ENCODE results near the gene PTGER1. TPM values are rescaled to one million over a fixed set of nuclear protein-coding genes. Genes with fewer than 3 reads are reported as not detected.

The PTGER1 gene
- total and polyA plus RNA-seq, 9 of the 15 experiments (the other 6 are each of a cell fraction or from before 2014, with no cell fraction given) = 0.06 to 0.36 (median 0.31) TPM; not detected in 5

DNA sequence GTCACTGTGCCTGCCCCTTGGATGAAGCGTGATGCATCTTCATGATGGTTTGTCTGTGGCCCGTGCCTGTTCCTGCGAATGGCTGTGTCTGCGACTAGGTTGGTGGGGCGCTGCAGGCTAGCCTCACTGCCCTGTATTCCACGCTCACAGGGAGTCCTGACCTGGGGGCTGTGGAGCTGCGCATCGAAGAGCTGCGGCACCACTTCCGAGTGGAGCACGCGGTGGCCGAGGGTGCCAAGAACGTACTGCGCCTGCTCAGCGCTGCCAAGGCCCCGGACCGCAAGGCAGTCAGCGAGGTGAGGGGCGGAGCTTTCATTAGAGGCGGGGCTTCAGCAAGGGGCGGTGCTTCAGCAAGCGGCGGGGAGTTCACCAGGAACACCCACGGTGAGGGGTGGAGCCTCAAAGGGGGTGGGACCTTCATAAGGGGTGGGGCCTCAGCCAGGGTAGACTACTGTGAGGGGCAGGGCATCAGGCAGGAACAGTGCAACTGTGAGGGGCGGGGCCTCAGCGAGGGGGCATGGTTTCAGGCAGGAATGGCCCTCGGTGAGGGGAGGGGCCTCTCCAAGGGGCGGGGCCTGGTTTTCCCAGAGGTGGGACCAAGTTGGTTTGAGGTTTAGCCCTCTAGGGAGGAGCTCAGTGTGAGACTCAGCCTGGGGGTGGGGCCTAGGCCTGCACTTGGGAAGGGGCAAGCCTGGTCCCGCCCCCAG, 24.8 kb downstream of the PTGER1 start (continued):
- TF ChIP-seq, protein P1, sequence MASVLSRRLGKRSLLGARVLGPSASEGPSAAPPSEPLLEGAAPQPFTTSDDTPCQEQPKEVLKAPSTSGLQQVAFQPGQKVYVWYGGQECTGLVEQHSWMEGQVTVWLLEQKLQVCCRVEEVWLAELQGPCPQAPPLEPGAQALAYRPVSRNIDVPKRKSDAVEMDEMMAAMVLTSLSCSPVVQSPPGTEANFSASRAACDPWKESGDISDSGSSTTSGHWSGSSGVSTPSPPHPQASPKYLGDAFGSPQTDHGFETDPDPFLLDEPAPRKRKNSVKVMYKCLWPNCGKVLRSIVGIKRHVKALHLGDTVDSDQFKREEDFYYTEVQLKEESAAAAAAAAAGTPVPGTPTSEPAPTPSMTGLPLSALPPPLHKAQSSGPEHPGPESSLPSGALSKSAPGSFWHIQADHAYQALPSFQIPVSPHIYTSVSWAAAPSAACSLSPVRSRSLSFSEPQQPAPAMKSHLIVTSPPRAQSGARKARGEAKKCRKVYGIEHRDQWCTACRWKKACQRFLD (CRISPR knock-in tag; IDR thresholded peaks at IDR 0.05) = peak; percentile 72
- TF ChIP-seq MYC (IDR thresholded peaks at IDR 0.05; ENCODE audit: low read depth, low read length) (peak; percentile 68), MYC (CRISPR knock-in tag; IDR thresholded peaks at IDR 0.05; ENCODE audit: borderline replicate concordance, low read depth) (no peak), NCOA1 (IDR thresholded peaks at IDR 0.05; ENCODE audit: low read depth) (no peak), YY1 (IDR thresholded peaks at IDR 0.05; ENCODE audit: borderline replicate concordance in 1 of 3, control insufficient read depth in 1 of 3, extremely low read depth in 1 of 3, insufficient read depth in 3 of 3, insufficient read length in 1 of 3, insufficient replicate concordance in 2 of 3, low read depth in 1 of 3, low read length in 2 of 3) (peak in 1 of 3 experiments; percentile 29), SMAD4 (CRISPR knock-in tag; conservative IDR thresholded peaks at IDR 0.05) (0 out of 2 replicates have a peak, but pooled peaks have one; percentile 20), SMAD2 (IDR thresholded peaks at IDR 0.05; ENCODE audit: low read depth, low read length) (no peak), ELF2 (CRISPR knock-in tag; IDR thresholded peaks at IDR 0.05) (no peak), SPI1 (IDR thresholded peaks at IDR 0.05; ENCODE audit: borderline replicate concordance, low read depth, low read length) (no peak), BMI1 (IDR thresholded peaks at IDR 0.05; ENCODE audit: low read length) (no peak), NCOA6 (IDR thresholded peaks at IDR 0.05) (no peak), TSC22D4 (tag; IDR thresholded peaks at IDR 0.05) (no peak), L3MBTL2 (IDR thresholded peaks at IDR 0.05) (peak; percentile 100), RUNX1 (IDR thresholded peaks at IDR 0.05; ENCODE audit: low read depth) (0 out of 2 replicates have a peak, but pooled peaks have one; percentile 24), KDM4B (IDR thresholded peaks at IDR 0.05; ENCODE audit: borderline replicate concordance in 2 of 2, low read depth in 1 of 2) (peak in 1 of 2 experiments; percentile 24; a peak in 1 of 4 replicates), ZFX (CRISPR knock-in tag; IDR thresholded peaks at IDR 0.05) (peak; percentile 53; the same call in 1 of the 2 replicates), ZNF274 (IDR thresholded peaks at IDR 0.05; ENCODE audit: borderline replicate concordance, low read depth, low read length) (no peak), NR4A1 (CRISPR knock-in tag; IDR thresholded peaks at IDR 0.05) (no peak), NR4A1 (tag; IDR thresholded peaks at IDR 0.05) (0 out of 2 replicates have a peak, but pooled peaks have one; percentile 49), PRMT5 (CRISPR knock-in tag; IDR thresholded peaks at IDR 0.05) (no peak), NFE2 (IDR thresholded peaks at IDR 0.05; ENCODE audit: low read depth) (no peak), ZBED1 (IDR thresholded peaks at IDR 0.05) (peak; percentile 34; the same call in 1 of the 2 replicates), HDAC2 (IDR thresholded peaks at IDR 0.05) (0 out of 2 replicates have a peak, but pooled peaks have one; percentile 43), CC2D1A (IDR thresholded peaks at IDR 0.05) (peak; percentile 90; the same call in 1 of the 2 replicates), RNF2 (IDR thresholded peaks at IDR 0.05) (no peak)
- TF ChIP-seq, protein P2, sequence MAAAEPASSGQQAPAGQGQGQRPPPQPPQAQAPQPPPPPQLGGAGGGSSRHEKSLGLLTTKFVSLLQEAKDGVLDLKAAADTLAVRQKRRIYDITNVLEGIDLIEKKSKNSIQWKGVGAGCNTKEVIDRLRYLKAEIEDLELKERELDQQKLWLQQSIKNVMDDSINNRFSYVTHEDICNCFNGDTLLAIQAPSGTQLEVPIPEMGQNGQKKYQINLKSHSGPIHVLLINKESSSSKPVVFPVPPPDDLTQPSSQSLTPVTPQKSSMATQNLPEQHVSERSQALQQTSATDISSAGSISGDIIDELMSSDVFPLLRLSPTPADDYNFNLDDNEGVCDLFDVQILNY (CRISPR knock-in tag; IDR thresholded peaks at IDR 0.05) = 0 out of 2 replicates have a peak, but pooled peaks have one; percentile 55
- TF ChIP-seq, protein P3, sequence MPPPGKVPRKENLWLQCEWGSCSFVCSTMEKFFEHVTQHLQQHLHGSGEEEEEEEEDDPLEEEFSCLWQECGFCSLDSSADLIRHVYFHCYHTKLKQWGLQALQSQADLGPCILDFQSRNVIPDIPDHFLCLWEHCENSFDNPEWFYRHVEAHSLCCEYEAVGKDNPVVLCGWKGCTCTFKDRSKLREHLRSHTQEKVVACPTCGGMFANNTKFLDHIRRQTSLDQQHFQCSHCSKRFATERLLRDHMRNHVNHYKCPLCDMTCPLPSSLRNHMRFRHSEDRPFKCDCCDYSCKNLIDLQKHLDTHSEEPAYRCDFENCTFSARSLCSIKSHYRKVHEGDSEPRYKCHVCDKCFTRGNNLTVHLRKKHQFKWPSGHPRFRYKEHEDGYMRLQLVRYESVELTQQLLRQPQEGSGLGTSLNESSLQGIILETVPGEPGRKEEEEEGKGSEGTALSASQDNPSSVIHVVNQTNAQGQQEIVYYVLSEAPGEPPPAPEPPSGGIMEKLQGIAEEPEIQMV (tag; conservative IDR thresholded peaks at IDR 0.05; ENCODE audit: low read depth) = peak; percentile 98
